C4-2B (cell line): Measurements from ENCODE around the gene SLC9A6.

Source experiments
- CTCF ChIP-seq: fragments of 450-650 bp; conservative IDR thresholded peaks from 2 replicates; pipeline ENCODE4 v1.5.1; 2017; ENCODE audit warnings: mild to moderate bottlenecking
- ZFX ChIP-seq: fragments of 450-650 bp; IDR thresholded peaks from 2 replicates; pipeline ENCODE4 v1.6.1; 2017

DNA sequence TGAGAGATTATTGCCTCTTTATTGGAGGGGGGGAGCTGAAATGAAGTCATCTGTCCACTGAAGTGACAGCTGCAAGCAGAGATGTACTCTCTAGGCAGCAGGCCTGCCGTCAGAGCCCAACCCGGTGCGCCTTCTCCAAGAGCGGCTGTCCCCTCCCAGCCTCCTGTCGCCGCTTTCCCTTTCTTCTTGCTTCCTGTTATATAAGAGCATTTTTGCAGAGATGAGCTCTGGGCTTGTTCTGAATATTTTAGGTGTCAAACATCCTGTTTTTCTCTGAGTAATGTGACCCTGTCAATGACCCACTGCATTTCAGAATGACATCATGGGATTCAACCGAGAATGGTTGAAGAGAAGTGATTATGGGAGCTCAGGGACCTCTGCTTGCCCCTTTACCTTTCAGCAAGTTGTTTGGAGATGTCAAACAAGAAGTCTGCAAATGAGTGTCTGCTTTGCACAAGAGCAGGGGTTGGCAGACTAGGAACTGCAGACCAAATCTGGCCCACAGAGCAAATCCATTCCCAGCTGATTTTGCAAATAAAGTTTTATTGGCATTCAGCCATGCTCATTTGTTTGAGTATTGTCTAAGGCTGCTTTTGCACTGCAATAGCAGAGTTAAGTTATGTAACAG, 79.9 kb downstream of the SLC9A6 start:
- TF ChIP-seq CTCF (no peak), ZFX (no peak)
